ENCODE results near the gene PCK2.

DNA sequence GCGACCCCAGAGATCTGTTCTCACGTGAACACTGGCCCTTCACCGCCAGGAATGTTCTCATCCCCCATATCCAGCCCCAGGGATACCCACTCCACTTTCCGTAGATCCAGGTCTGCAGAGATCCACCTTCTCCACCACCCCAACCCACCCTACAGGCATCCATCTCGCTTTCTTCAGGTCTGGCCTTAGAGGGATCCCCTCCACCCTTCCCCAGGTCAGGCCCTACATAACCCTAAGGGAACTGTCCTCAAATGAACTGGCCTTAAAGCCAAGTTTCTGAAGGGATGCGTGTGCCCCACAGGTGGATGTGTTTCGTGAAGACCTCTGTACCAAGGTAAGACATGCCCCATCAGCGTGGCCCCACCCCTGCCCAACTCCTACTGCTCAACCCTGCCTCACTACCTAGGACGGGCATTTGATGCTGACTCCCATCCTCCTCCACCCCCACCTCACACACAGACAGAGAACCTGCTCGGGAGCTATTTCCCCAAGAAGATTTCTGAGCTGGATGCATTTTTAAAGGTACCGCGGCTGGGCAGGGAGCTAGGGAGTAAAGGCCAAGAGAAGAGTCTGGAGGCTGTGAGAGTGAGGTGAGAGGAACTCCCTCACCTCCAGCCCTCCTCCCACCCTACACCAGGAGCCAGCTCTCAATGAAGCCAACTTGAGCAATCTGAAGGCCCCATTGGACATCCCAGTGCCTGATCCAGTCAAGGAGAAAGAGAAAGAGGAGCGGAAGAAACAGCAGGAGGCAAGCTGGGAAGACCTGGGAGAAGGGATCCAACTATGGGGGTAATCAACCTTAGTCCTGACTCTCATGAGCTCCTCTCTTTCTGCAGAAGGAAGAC lies 42.8 kb downstream of the PCK2 start:
- no peak for TF ChIP-seq BHLHE40 (IDR thresholded peaks at IDR 0.05; ENCODE audit: low read length)
- no peak for TF ChIP-seq CREB1 (IDR thresholded peaks at IDR 0.05)
- no peak for TF ChIP-seq CREB1 (CRISPR knock-in tag; IDR thresholded peaks at IDR 0.05)
- no peak for TF ChIP-seq FOXC1 (CRISPR knock-in tag; IDR thresholded peaks at IDR 0.05; ENCODE audit: borderline replicate concordance)
